ELF-1 (cell line): ENCODE results near the gene LIN7A.

ENCODE experiments used
- DNase-seq: peaks from one replicate; pipeline ENCODE4 v3.0.0-alpha.2; 2016; ENCODE audit warnings: low read depth, low spot score

Gene LIN7A

DNA sequence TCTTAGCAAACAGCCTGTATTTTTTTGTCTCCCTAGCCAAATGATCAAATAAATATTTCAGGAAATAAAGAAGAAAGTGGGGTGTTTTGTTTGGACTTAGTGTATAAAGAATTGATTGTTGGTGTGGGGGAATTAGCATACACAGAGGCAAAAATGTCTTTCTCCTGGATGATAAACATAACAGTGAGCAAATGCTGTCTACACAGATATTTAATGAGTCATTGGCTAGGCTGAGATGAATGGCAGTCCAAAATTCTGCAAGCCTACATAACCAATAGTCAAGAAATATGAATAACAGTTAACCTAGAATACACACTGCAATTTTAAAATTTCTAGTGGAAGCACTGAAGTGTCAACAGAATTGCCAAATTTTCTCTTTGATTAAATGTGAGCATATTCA is 185.3 kb downstream of the LIN7A start:
- no peak for DNase-seq

DNA sequence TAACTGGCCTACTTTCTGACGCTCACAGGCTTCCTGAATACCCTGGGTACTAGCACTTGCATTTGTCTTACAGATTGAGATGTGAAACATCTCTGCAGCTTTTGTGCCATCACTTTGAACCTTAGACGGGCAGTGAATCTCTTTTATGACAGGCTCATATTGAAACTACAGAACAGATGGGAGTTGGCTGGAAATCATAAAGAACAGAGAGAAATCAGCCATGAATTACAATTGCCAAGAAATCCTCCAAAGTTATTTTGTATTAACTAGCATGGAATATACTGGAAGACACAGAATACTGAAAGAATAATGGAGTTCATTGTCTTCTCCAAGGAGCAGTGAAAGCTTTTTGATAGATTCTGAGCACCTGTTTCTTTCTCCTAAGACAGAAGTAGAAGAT is 188.3 kb downstream of the LIN7A start:
- no peak for DNase-seq

DNA sequence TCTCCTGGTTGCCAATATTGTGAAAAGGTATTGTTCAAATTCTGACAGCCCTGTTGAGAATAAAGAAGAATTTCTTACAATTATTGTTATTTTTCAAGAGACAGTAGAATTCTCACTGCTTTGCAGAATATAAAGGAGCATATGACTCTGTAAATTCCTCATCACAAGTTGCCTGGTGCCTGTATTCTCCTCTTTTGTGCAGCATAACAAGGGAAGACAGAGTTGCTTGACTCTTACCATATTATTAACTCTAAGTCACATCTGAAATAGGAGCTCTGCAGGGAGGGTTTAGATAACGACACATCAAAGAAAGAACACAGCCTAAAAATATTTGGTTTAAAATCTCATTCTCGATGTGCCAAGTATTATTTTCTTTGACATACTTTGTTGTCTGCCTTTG is 189.9 kb downstream of the LIN7A start:
- DNase-seq: no peak

DNA sequence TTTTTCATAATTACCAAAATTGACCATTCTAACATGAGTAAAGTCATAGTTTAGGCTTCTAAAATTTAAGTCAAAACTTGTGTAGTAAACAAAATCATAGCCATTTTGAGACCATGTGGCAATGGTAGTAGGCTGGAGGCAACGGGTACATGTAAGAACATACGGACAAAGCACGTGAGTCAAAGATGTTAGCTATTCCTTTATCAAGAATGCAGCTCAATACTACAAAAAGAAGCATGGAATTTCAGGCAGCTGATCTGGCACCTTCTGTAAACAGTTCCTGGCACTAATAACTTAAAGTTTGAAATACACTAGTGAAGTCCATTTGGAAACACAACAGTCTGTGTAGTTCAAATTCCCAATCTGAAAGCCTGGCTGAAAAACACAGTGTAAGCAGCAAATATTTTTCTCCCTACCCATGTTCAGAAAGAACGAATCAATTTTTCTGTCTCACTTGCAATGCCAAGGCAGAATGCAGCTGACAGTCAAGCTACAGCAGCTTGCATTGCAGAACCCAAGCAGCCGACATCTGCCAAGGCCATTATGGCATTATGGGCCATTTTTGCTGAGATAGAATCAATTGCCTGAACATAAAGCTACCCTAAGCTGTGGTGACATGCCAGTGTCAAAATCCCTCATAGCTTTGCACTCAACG is 191.8 kb downstream of the LIN7A start:
- DNase-seq: no peak
